ENCODE results near the gene TNFAIP3. TPM values are rescaled to one million over a fixed set of nuclear protein-coding genes. Genes with fewer than 3 reads are reported as not detected.

Gene TNFAIP3
- total RNA-seq, 1 donor from 2014 or later = 16.8 TPM

GRCh38 chr6:137910424-137910834, 43.4 kb downstream of the TNFAIP3 start:
- H3K27ac ChIP-seq (ENCODE audit: low read depth, low read length) = no peak overlapping the region
- no peak overlapping the region for H2AFZ ChIP-seq (ENCODE audit: low read depth, low read length)
- no peak overlapping the region for H3K4me2 ChIP-seq (ENCODE audit: low read length)
- H3K36me3 ChIP-seq (ENCODE audit: insufficient read depth, low read length) = no peaks in the 10 kb centered on the region
- DNase-seq (ENCODE audit: low read depth) (peak; percentile 65), FAIRE-seq (no peak)
- H4K20me1 ChIP-seq (ENCODE audit: insufficient read depth, low read length) = no peaks in the 10 kb centered on the region
- H3K4me3 ChIP-seq (ENCODE audit: insufficient read depth, low read depth, low read length) = no peak overlapping the region
- no peaks in the 10 kb centered on the region for H3K79me2 ChIP-seq (ENCODE audit: insufficient read depth, low read length)
- Mint-ChIP-seq H3K4me3 (ENCODE audit: unreplicated experiment) (no peak overlapping the region), H3K9me3 (ENCODE audit: unreplicated experiment) (peaks cover 9% of the 10 kb centered on the region), H3K36me3 (ENCODE audit: low read depth, unreplicated experiment) (no peaks in the 10 kb centered on the region), H3K4me1 (ENCODE audit: low read depth, unreplicated experiment) (peaks cover 7% of the 10 kb centered on the region), H3K27me3 (ENCODE audit: low read depth, unreplicated experiment) (no peaks in the 10 kb centered on the region), H3K27ac (ENCODE audit: unreplicated experiment) (no peak overlapping the region)
- no peaks in the 10 kb centered on the region for H3K27me3 ChIP-seq (ENCODE audit: insufficient read depth, low read length)
- no peaks in the 10 kb centered on the region for H3K4me1 ChIP-seq (ENCODE audit: insufficient read depth, low read length)
- no peak overlapping the region for H3K9ac ChIP-seq (ENCODE audit: low read length)
- no peaks in the 10 kb centered on the region for H3K9me3 ChIP-seq (ENCODE audit: insufficient read depth, low read depth, low read length)
- no peak for TF ChIP-seq CTCF (IDR thresholded peaks at IDR 0.05; ENCODE audit: insufficient read depth, low read depth, low read length)
- no peak for TF ChIP-seq EZH2 (IDR thresholded peaks at IDR 0.05; ENCODE audit: insufficient read depth, low read length)

GRCh38 chr6:137910843-137911456, 43.9 kb downstream of the TNFAIP3 start:
- Histone ChIP-seq H3K4me3 (ENCODE audit: insufficient read depth, low read depth, low read length) (no peak overlapping the region), H3K27ac (ENCODE audit: low read depth, low read length) (no peak overlapping the region), H3K9ac (ENCODE audit: low read length) (no peak overlapping the region), H3K9me3 (ENCODE audit: insufficient read depth, low read depth, low read length) (no peaks in the 10 kb centered on the region), H3K79me2 (ENCODE audit: insufficient read depth, low read length) (no peaks in the 10 kb centered on the region), H3K27me3 (ENCODE audit: insufficient read depth, low read length) (no peaks in the 10 kb centered on the region), H3K4me1 (ENCODE audit: insufficient read depth, low read length) (no peaks in the 10 kb centered on the region), H3K36me3 (ENCODE audit: insufficient read depth, low read length) (no peaks in the 10 kb centered on the region), H3K4me2 (ENCODE audit: low read length) (no peak overlapping the region), H2AFZ (ENCODE audit: low read depth, low read length) (no peak overlapping the region), H4K20me1 (ENCODE audit: insufficient read depth, low read length) (no peaks in the 10 kb centered on the region)
- TF ChIP-seq CTCF (IDR thresholded peaks at IDR 0.05; ENCODE audit: insufficient read depth, low read depth, low read length) = no peak
- TF ChIP-seq EZH2 (IDR thresholded peaks at IDR 0.05; ENCODE audit: insufficient read depth, low read length) = no peak
- FAIRE-seq (no peak), DNase-seq (ENCODE audit: low read depth) (no peak)
- Mint-ChIP-seq H3K27me3 (ENCODE audit: low read depth, unreplicated experiment) (no peaks in the 10 kb centered on the region), H3K27ac (ENCODE audit: unreplicated experiment) (no peak overlapping the region), H3K9me3 (ENCODE audit: unreplicated experiment) (peaks cover 9% of the 10 kb centered on the region), H3K36me3 (ENCODE audit: low read depth, unreplicated experiment) (no peaks in the 10 kb centered on the region), H3K4me1 (ENCODE audit: low read depth, unreplicated experiment) (peaks cover 6% of the 10 kb centered on the region), H3K4me3 (ENCODE audit: unreplicated experiment) (no peak overlapping the region)

DNA sequence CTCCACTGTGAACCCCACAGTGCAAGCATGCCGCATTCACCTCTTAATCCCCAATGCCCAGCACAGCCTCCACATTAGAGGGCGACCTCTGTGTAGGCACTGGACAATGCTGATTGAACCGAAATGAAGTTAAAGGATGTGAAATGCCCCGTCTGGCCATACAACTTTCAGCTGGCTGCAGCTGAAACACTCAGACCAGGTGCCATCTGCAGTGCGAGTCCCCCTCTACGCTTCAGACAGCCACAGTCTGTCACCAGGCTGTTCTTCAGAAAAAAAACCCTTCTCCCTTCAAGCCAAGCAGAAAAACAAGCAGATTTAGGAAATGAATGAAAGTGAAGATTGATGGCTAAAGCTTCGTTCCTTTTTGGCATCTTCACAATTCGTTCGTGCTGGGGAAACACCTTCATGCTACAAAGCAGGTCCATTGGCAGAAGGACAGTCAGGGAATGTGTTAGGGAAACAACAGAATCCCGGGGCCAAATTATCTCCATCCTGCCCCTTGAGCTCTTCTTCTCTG, 44.7 kb downstream of the TNFAIP3 start:
- no peak for FAIRE-seq

More for the DNA sequence above, 44.7 kb downstream of the TNFAIP3 start:
- Mint-ChIP-seq H3K36me3 (ENCODE audit: low read depth, unreplicated experiment) (no peaks in the 10 kb centered on the region), H3K4me3 (ENCODE audit: unreplicated experiment) (no peak overlapping the region), H3K27me3 (ENCODE audit: low read depth, unreplicated experiment) (no peaks in the 10 kb centered on the region), H3K27ac (ENCODE audit: unreplicated experiment) (no peak overlapping the region), H3K4me1 (ENCODE audit: low read depth, unreplicated experiment) (peaks cover 6% of the 10 kb centered on the region), H3K9me3 (ENCODE audit: unreplicated experiment) (peaks cover 9% of the 10 kb centered on the region)
- no peak overlapping the region for H3K27ac ChIP-seq (ENCODE audit: low read depth, low read length)
- H3K36me3 ChIP-seq (ENCODE audit: insufficient read depth, low read length) = no peaks in the 10 kb centered on the region
- no peak overlapping the region for H3K4me3 ChIP-seq (ENCODE audit: insufficient read depth, low read depth, low read length)
- no peak overlapping the region for H3K4me2 ChIP-seq (ENCODE audit: low read length)
- H2AFZ ChIP-seq (ENCODE audit: low read depth, low read length) = peak overlapping the region; percentile 29
- H3K79me2 ChIP-seq (ENCODE audit: insufficient read depth, low read length) = no peaks in the 10 kb centered on the region
- no peaks in the 10 kb centered on the region for H4K20me1 ChIP-seq (ENCODE audit: insufficient read depth, low read length)
- no peaks in the 10 kb centered on the region for H3K9me3 ChIP-seq (ENCODE audit: insufficient read depth, low read depth, low read length)
- DNase-seq (ENCODE audit: low read depth) = no peak
- no peaks in the 10 kb centered on the region for H3K4me1 ChIP-seq (ENCODE audit: insufficient read depth, low read length)
- H3K27me3 ChIP-seq (ENCODE audit: insufficient read depth, low read length) = no peaks in the 10 kb centered on the region
- no peak overlapping the region for H3K9ac ChIP-seq (ENCODE audit: low read length)
- no peak for TF ChIP-seq CTCF (IDR thresholded peaks at IDR 0.05; ENCODE audit: insufficient read depth, low read depth, low read length)
- no peak for TF ChIP-seq EZH2 (IDR thresholded peaks at IDR 0.05; ENCODE audit: insufficient read depth, low read length)

Data from astrocyte (in vitro differentiated cells and primary cell).